H1 (cell line): ENCODE data around the gene ZBTB22. TPM values are rescaled to one million over a fixed set of nuclear protein-coding genes. Genes with fewer than 3 reads are reported as not detected.

Experiments
- CTCF ChIA-PET: fragments of 300-600 bp; sonication (Branson Sonifier 250); formaldehyde crosslinking; loops from one replicate; lab custom pipeline; 2021; ENCODE audit not compliant: partially characterized antibody; lab: Charles Lee
- POLR2A ChIA-PET: fragments of 300-600 bp; sonication (Branson Sonifier 250); formaldehyde crosslinking; loops from one replicate; lab custom pipeline; 2021; ENCODE audit warnings: inconsistent platforms; ENCODE audit not compliant: partially characterized antibody; lab: Charles Lee
- DNase-seq, 2 experiments: peaks; one replicate each; pipeline versions ENCODE4 v3.0.0 to v3.0.0-alpha.2; 2010 to 2022; ENCODE audit warnings: low spot score in 2 of 2, low read depth in 1 of 2, mixed read lengths in 1 of 2
- FAIRE-seq: peaks from 2 replicates; lab custom pipeline; 2011; peaks lifted over from hg19 to GRCh38; lab: Jason Lieb, UNC
- H2AFZ ChIP-seq: 2 replicates; pipeline ENCODE4 v1.8.1; 2012; ENCODE audit warnings: low read length, inconsistent platforms
- H2AK5ac ChIP-seq: 2 replicates; pipeline ENCODE4 v1.6.1; 2013; ENCODE audit warnings: low read depth, low read length
- H2BK120ac ChIP-seq: replicated peaks from 2 replicates; pipeline ENCODE3; 2013; ENCODE audit warnings: low read depth, low read length, inconsistent platforms
- H2BK12ac ChIP-seq: 2 replicates; pipeline ENCODE4 v1.6.1; 2013; ENCODE audit warnings: low read depth, low read length
- H2BK15ac ChIP-seq: 2 replicates; pipeline ENCODE4 v1.6.1; 2013; ENCODE audit warnings: low read length
- H2BK20ac ChIP-seq: 2 replicates; pipeline ENCODE4 v1.6.1; 2013; ENCODE audit warnings: low read length
- H2BK5ac ChIP-seq: 2 replicates; pipeline ENCODE4 v1.6.1; 2013; ENCODE audit warnings: low read depth, low read length
- H3K14ac ChIP-seq: 2 replicates; pipeline ENCODE4 v1.6.1; 2013; ENCODE audit warnings: inconsistent platforms; ENCODE audit not compliant: insufficient read length
- H3K18ac ChIP-seq: 2 replicates; pipeline ENCODE4 v1.6.1; 2013; ENCODE audit warnings: low read length; ENCODE audit errors: extremely low read depth
- H3K23ac ChIP-seq: 2 replicates; pipeline ENCODE4 v1.6.1; 2013; ENCODE audit warnings: inconsistent platforms; ENCODE audit not compliant: insufficient read length
- H3K23me2 ChIP-seq: 2 replicates; pipeline ENCODE4 v1.6.1; 2013; ENCODE audit warnings: low read depth, low read length
- H3K27ac ChIP-seq: 2 replicates; pipeline ENCODE4 v1.6.1; 2011; ENCODE audit warnings: low read depth, low read length, inconsistent platforms
- H3K27me3 ChIP-seq, 4 experiments: replicated peaks in 1 of 4; 1 replicate in 1 of 4; 2 replicates in 3 of 4; pipeline versions ENCODE4 v1.6.1 to v1.8.1; 2011 to 2013; ENCODE audit warnings: low read length in 3 of 4, mild to moderate bottlenecking in 3 of 4, inconsistent platforms in 2 of 4, mixed read lengths in 2 of 4, moderate library complexity in 1 of 4; ENCODE audit not compliant: control insufficient read depth in 3 of 4, insufficient read depth in 3 of 4; ENCODE audit errors: extremely low read depth in 1 of 4
- H3K36me3 ChIP-seq, 4 experiments: 2 replicates each; pipeline versions ENCODE4 v1.6.1 to v1.8.1; 2011 to 2013; ENCODE audit warnings: mild to moderate bottlenecking in 4 of 4, low read length in 3 of 4, moderate library complexity in 2 of 4, control low read depth in 1 of 4, inconsistent platforms in 1 of 4; ENCODE audit not compliant: insufficient read depth in 4 of 4, control insufficient read depth in 2 of 4
- H3K4ac ChIP-seq: replicated peaks from 2 replicates; pipeline ENCODE3; 2013; ENCODE audit warnings: low read length, low read depth, mixed read lengths, inconsistent platforms; ENCODE audit not compliant: insufficient read length
- H3K4me1 ChIP-seq, 4 experiments: replicated peaks in 1 of 4; 1 replicate in 1 of 4; 2 replicates in 3 of 4; pipeline versions ENCODE4 v1.6.1 to v1.8.1; 2011 to 2013; ENCODE audit warnings: low read length in 3 of 4, inconsistent platforms in 2 of 4, mixed read lengths in 1 of 4; ENCODE audit not compliant: insufficient read depth in 4 of 4, control insufficient read depth in 3 of 4
- H3K4me2 ChIP-seq, 2 experiments: 2 replicates each; pipeline versions ENCODE4 v1.6.1 to v1.8.1; 2011 to 2013; ENCODE audit warnings: low read depth in 2 of 2, low read length in 2 of 2, control low read depth in 1 of 2, inconsistent platforms in 1 of 2, mild to moderate bottlenecking in 1 of 2; ENCODE audit not compliant: insufficient read depth in 1 of 2
- H3K4me3 ChIP-seq, 4 experiments: fragments of 200-600, 300-600 bp in 1 of 4; sonication (generic), shearing (Covaris generic), sonication (Bioruptor Twin) in 1 of 4; 2 replicates each; pipeline versions ENCODE4 v1.5.1 to v1.8.1; 2011 to 2016; ENCODE audit warnings: low read length in 4 of 4, low read depth in 3 of 4, control low read depth in 2 of 4, inconsistent platforms in 2 of 4, mild to moderate bottlenecking in 2 of 4, mixed read lengths in 1 of 4, moderate library complexity in 1 of 4; ENCODE audit not compliant: insufficient read depth in 2 of 4; ENCODE audit errors: extremely low read depth in 1 of 4
- H3K56ac ChIP-seq: replicated peaks from 2 replicates; pipeline ENCODE3; 2013; ENCODE audit warnings: low read depth, mild to moderate bottlenecking, mixed read lengths, low read length, inconsistent platforms; ENCODE audit not compliant: insufficient read length
- H3K79me1 ChIP-seq: 2 replicates; pipeline ENCODE4 v1.6.1; 2013; ENCODE audit warnings: low read depth, low read length, control low read depth
- H3K79me2 ChIP-seq, 2 experiments: 2 replicates each; pipeline versions ENCODE4 v1.6.1 to v1.8.1; 2012 to 2013; ENCODE audit warnings: low read length in 2 of 2, mild to moderate bottlenecking in 2 of 2, inconsistent platforms in 1 of 2; ENCODE audit not compliant: insufficient read depth in 2 of 2, control insufficient read depth in 1 of 2
- H3K9ac ChIP-seq, 4 experiments: replicated peaks in 1 of 4; 1 replicate in 1 of 4; 2 replicates in 3 of 4; pipeline versions ENCODE4 v1.6.1 to v1.8.1; 2011 to 2013; ENCODE audit warnings: low read depth in 3 of 4, low read length in 3 of 4, control low read depth in 2 of 4, mild to moderate bottlenecking in 2 of 4, moderate library complexity in 2 of 4, inconsistent platforms in 1 of 4; ENCODE audit errors: extremely low read depth in 1 of 4
- H3K9me3 ChIP-seq, 2 experiments: 2 replicates each; pipeline versions ENCODE4 v1.6.1 to v1.8.1; 2012 to 2013; ENCODE audit warnings: mild to moderate bottlenecking in 2 of 2, moderate library complexity in 2 of 2, control low read depth in 1 of 2, inconsistent platforms in 1 of 2, low read depth in 1 of 2, low read length in 1 of 2, mixed read lengths in 1 of 2; ENCODE audit not compliant: insufficient read depth in 2 of 2
- H4K20me1 ChIP-seq, 2 experiments: replicated peaks in 1 of 2; 2 replicates each; pipeline versions ENCODE3 to v1.8.1; 2011 to 2013; ENCODE audit warnings: inconsistent platforms in 2 of 2, low read length in 2 of 2, mild to moderate bottlenecking in 1 of 2; ENCODE audit not compliant: insufficient read depth in 2 of 2, control insufficient read depth in 1 of 2
- H4K5ac ChIP-seq: 2 replicates; pipeline ENCODE4 v1.6.1; 2013; ENCODE audit warnings: low read length, low read depth, mixed read lengths, inconsistent platforms; ENCODE audit not compliant: insufficient read length
- H4K8ac ChIP-seq: 2 replicates; pipeline ENCODE4 v1.8.0; 2013; ENCODE audit warnings: mild to moderate bottlenecking, moderate library complexity, low read length, inconsistent platforms; ENCODE audit not compliant: insufficient read depth; ENCODE audit errors: extremely low read depth
- H4K91ac ChIP-seq: replicated peaks from 2 replicates; pipeline ENCODE3; 2013; ENCODE audit warnings: low read length, mixed read lengths, inconsistent platforms; ENCODE audit not compliant: insufficient read length
- GABPA ChIP-seq: IDR thresholded peaks from 2 replicates; pipeline ENCODE4 v1.6.1; 2011; ENCODE audit warnings: mild to moderate bottlenecking, low read length, moderate library complexity, borderline replicate concordance; ENCODE audit not compliant: insufficient read depth
- JUND ChIP-seq: IDR thresholded peaks from 2 replicates; pipeline ENCODE4 v1.6.1; 2011; ENCODE audit warnings: mild to moderate bottlenecking, improper control_type of control experiment, low read length
- SIRT6 ChIP-seq: IDR thresholded peaks from one replicate; pipeline ENCODE4 v1.7.1; 2012; ENCODE audit warnings: low read length, inconsistent platforms
- SP4 ChIP-seq: IDR thresholded peaks from 2 replicates; pipeline ENCODE4 v1.6.1; 2012; ENCODE audit warnings: low read length, inconsistent platforms
- TAF1 ChIP-seq: IDR thresholded peaks from 2 replicates; pipeline ENCODE4 v1.6.1; 2011; ENCODE audit warnings: mild to moderate bottlenecking, low read depth, low read length
- TAF7 ChIP-seq: optimal IDR thresholded peaks from 2 replicates; pipeline ENCODE3; 2011; ENCODE audit warnings: low read depth, mild to moderate bottlenecking, inconsistent platforms, low read length, moderate library complexity, borderline replicate concordance
- TCF12 ChIP-seq: IDR thresholded peaks from 2 replicates; pipeline ENCODE4 v1.6.1; 2011; ENCODE audit warnings: low read depth, mild to moderate bottlenecking, low read length
- polyA plus RNA-seq, 7 experiments: library from polyadenylated mRNA; depleted of rRNA in 3 of 7; stranded (reverse) in 5 of 7; unstranded in 2 of 7; fragments of >200 nt in 5 of 7; fragments of 200-250 nt in 2 of 7; gene quantifications; 1 replicate in 5 of 7; 2 replicates in 1 of 7; 4 replicates in 1 of 7; pipeline versions ENCODE4 v1.2.1 to v1.2.3, GENCODE V29; 2011 to 2013; ENCODE audit warnings: missing spikeins in 2 of 7, mixed read lengths in 2 of 7
- total RNA-seq: library from RNA; stranded (reverse); fragmentation: NEBNext Ultra II Directional; extraction: Animal tissue kit (Norgen Biotek cat#: 25700); gene quantifications from 2 replicates; pipeline ENCODE4 v1.2.1, GENCODE V29; 2021
- TF ChIP-seq, protein P1 (sequence below): IDR thresholded peaks from 2 replicates; pipeline ENCODE4 v1.6.1; 2012; ENCODE audit warnings: low read length, inconsistent platforms
- TF ChIP-seq, protein P2 (sequence below): IDR thresholded peaks from 2 replicates; pipeline ENCODE4 v1.6.1; 2011; ENCODE audit warnings: low read length, improper control_type of control experiment
- TF ChIP-seq, protein P3 (sequence below), 3 experiments: IDR thresholded peaks; 1 replicate in 2 of 3; 2 replicates in 1 of 3; pipeline versions ENCODE4 v1.5.1 to v1.6.1; 2011; ENCODE audit warnings: low read length in 3 of 3, mild to moderate bottlenecking in 3 of 3, inconsistent platforms in 2 of 3, low read depth in 1 of 3, moderate library complexity in 1 of 3; ENCODE audit not compliant: insufficient read depth in 1 of 3; ENCODE audit errors: control extremely low read depth in 1 of 3

Gene ZBTB22
- total and polyA plus RNA-seq, 2 of the 8 experiments (the other 6 are each of a cell fraction or from before 2014, with no cell fraction given) = 7.4 to 9.9 TPM

DNA sequence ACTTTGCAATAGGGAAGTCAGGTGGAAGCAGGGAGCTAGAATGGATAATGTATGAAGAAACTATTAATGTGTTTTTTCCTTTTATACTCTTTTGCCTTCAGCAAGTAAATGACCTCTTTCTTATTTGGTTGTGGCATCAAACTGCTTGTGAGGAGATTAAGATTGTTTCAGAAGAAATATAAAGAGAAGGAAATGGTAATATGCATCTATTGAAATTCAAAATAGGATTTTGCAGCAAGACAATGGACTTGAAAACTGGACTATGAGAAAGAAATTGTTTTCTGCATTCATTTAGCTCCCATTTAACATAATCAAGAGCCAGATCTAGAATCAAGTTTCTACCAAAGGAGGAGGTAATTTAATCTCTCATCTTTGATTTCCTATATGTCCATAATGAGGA, 41.8 kb upstream of the ZBTB22 start:
- Histone ChIP-seq H2BK5ac (no peak overlapping the region), H3K79me1 (no peaks in the 10 kb centered on the region), H3K4ac (no peak overlapping the region), H4K8ac (no peak overlapping the region), H3K9me3 (peaks cover 0 to 4% of the 10 kb centered on the region in 2 experiments; a peak in 1 of 4 replicates), H3K27ac (no peak overlapping the region), H4K5ac (no peak overlapping the region), H3K4me3 (no peak overlapping the region), H3K14ac (no peak overlapping the region), H4K20me1 (no peaks in the 10 kb centered on the region), H2BK120ac (no peak overlapping the region), H3K9ac (no peak overlapping the region), H3K18ac (no peak overlapping the region), H2AFZ (no peak overlapping the region), H3K23me2 (no peaks in the 10 kb centered on the region), H3K4me1 (no peaks in the 10 kb centered on the region), H3K79me2 (no peaks in the 10 kb centered on the region), H4K91ac (no peak overlapping the region), H3K23ac (no peak overlapping the region), H2BK15ac (no peak overlapping the region), H2AK5ac (no peak overlapping the region), H3K56ac (no peak overlapping the region), H3K36me3 (no peaks in the 10 kb centered on the region), H3K4me2 (no peak overlapping the region), H2BK12ac (no peak overlapping the region), H2BK20ac (no peak overlapping the region), H3K27me3 (no peaks in the 10 kb centered on the region)
- FAIRE-seq (no peak), DNase-seq (no peak)
- ChIA-PET CTCF (interaction anchor here (0.6 to 4.8 kb wide), 4 partner anchors 9 to 66 kb away, joined by 3 to 23 read pairs (median 4); no protein-coding TSS in a partner anchor), POLR2A (interaction anchor here (1.0 kb wide), 1 partner anchor 24 kb away, joined by 3 read pairs; no protein-coding TSS in a partner anchor)
- TF ChIP-seq, protein P1, sequence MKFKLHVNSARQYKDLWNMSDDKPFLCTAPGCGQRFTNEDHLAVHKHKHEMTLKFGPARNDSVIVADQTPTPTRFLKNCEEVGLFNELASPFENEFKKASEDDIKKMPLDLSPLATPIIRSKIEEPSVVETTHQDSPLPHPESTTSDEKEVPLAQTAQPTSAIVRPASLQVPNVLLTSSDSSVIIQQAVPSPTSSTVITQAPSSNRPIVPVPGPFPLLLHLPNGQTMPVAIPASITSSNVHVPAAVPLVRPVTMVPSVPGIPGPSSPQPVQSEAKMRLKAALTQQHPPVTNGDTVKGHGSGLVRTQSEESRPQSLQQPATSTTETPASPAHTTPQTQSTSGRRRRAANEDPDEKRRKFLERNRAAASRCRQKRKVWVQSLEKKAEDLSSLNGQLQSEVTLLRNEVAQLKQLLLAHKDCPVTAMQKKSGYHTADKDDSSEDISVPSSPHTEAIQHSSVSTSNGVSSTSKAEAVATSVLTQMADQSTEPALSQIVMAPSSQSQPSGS = no peak
- no peak for TF ChIP-seq TCF12
- no peak for TF ChIP-seq JUND
- TF ChIP-seq, protein P2, sequence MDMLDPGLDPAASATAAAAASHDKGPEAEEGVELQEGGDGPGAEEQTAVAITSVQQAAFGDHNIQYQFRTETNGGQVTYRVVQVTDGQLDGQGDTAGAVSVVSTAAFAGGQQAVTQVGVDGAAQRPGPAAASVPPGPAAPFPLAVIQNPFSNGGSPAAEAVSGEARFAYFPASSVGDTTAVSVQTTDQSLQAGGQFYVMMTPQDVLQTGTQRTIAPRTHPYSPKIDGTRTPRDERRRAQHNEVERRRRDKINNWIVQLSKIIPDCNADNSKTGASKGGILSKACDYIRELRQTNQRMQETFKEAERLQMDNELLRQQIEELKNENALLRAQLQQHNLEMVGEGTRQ = no peak
- TF ChIP-seq SIRT6 = no peak
- no peak for TF ChIP-seq GABPA
- TF ChIP-seq, protein P3, sequence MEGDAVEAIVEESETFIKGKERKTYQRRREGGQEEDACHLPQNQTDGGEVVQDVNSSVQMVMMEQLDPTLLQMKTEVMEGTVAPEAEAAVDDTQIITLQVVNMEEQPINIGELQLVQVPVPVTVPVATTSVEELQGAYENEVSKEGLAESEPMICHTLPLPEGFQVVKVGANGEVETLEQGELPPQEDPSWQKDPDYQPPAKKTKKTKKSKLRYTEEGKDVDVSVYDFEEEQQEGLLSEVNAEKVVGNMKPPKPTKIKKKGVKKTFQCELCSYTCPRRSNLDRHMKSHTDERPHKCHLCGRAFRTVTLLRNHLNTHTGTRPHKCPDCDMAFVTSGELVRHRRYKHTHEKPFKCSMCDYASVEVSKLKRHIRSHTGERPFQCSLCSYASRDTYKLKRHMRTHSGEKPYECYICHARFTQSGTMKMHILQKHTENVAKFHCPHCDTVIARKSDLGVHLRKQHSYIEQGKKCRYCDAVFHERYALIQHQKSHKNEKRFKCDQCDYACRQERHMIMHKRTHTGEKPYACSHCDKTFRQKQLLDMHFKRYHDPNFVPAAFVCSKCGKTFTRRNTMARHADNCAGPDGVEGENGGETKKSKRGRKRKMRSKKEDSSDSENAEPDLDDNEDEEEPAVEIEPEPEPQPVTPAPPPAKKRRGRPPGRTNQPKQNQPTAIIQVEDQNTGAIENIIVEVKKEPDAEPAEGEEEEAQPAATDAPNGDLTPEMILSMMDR (IDR thresholded peaks at IDR 0.05; ENCODE audit: control extremely low read depth in 1 of 3, insufficient read depth in 1 of 3, low read depth in 1 of 3, low read length in 3 of 3) = no peak
- TF ChIP-seq SP4 = no peak
- TF ChIP-seq TAF7 = no peak
- no peak for TF ChIP-seq TAF1
